Endothelial cell of umbilical vein (primary cell): ENCODE data around the gene GNA12.

Source experiments
- FOS ChIP-seq: IDR thresholded peaks from 2 replicates; pipeline ENCODE4 v1.6.1; 2011; ENCODE audit warnings: mild to moderate bottlenecking, low read length, moderate library complexity, borderline replicate concordance; ENCODE audit not compliant: insufficient read depth
- GATA2 ChIP-seq: IDR thresholded peaks from 2 replicates; pipeline ENCODE4 v1.7.0; 2011; ENCODE audit warnings: low read depth, mild to moderate bottlenecking, moderate library complexity, mixed read lengths, low read length; ENCODE audit not compliant: insufficient read length, insufficient read depth
- TF ChIP-seq, protein P1 (sequence below), 2 donors: IDR thresholded peaks; 1 replicate in 1 of 2; 2 replicates in 1 of 2; pipeline ENCODE4 v1.5.1; 2011; ENCODE audit warnings: low read length in 2 of 2, mild to moderate bottlenecking in 2 of 2, moderate library complexity in 2 of 2, control low read depth in 1 of 2, inconsistent platforms in 1 of 2, low read depth in 1 of 2; ENCODE audit not compliant: insufficient read depth in 1 of 2; ENCODE audit errors: extremely low read depth in 1 of 2

DNA sequence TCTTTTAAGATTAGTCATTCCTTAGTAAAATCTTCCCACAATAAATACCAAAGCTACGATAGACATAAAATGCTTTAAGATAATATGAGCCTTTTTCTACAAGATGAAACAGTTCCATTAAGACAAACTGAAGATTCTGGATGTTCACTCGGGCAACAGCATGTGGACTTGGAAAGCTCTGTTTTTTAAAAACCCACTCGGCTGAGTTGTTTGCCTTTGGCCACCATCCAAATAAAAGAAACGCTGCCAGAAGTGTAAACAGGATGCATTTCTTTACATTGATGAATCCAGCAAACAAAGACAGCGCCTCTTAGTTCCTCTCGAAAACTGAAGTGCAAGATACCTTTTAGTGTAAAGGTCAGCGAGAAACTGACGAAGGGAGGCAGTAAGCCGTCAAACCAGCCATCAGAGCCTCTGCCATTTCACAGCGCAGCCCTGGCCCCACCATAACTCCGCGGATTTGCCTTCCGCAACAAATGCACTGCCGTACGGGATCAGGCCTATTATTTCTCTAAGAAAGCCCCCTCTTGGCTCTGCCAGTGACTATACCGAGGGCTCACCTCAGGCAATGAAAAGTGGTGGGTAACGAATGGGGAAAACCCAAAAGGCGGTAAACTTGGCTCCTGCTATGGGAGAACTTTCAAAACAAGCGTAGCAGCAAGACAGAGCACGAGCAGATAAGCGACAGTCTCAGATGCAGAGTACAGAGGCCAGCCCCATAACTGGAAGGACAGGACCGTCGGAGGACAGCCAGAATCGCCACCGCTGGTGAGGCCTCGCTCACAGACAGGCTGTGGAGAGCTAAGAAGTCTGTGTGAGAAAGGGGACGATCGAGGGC is 41.4 kb downstream of the GNA12 start:
- TF ChIP-seq FOS (peak; percentile 11), GATA2 (peak; percentile 63)
- TF ChIP-seq, protein P1, sequence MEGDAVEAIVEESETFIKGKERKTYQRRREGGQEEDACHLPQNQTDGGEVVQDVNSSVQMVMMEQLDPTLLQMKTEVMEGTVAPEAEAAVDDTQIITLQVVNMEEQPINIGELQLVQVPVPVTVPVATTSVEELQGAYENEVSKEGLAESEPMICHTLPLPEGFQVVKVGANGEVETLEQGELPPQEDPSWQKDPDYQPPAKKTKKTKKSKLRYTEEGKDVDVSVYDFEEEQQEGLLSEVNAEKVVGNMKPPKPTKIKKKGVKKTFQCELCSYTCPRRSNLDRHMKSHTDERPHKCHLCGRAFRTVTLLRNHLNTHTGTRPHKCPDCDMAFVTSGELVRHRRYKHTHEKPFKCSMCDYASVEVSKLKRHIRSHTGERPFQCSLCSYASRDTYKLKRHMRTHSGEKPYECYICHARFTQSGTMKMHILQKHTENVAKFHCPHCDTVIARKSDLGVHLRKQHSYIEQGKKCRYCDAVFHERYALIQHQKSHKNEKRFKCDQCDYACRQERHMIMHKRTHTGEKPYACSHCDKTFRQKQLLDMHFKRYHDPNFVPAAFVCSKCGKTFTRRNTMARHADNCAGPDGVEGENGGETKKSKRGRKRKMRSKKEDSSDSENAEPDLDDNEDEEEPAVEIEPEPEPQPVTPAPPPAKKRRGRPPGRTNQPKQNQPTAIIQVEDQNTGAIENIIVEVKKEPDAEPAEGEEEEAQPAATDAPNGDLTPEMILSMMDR (IDR thresholded peaks at IDR 0.05; ENCODE audit: extremely low read depth in 1 of 2, insufficient read depth in 1 of 2, low read depth in 1 of 2, low read length in 2 of 2): no peak
